Measurements from ENCODE around the gene NHSL2.
A peak's percentile ranks its signal among the peaks of the same experiment; 100 is the strongest.

Gene NHSL2

GRCh38 chrX:72126048-72126415, 215.4 kb downstream of the NHSL2 start:
- peaks cover 33% of the 10 kb centered on the region for H3K27me3 Mint-ChIP-seq
- H3K27ac Mint-ChIP-seq: no peak overlapping the region
- peaks cover 30% of the 10 kb centered on the region for H3K4me1 Mint-ChIP-seq
- no peaks in the 10 kb centered on the region for H3K36me3 Mint-ChIP-seq (ENCODE audit: low read depth)
- no peaks in the 10 kb centered on the region for H3K9me3 Mint-ChIP-seq
- no peak for DNase-seq
- ATAC-seq: no peak
- no peak overlapping the region for H3K4me3 Mint-ChIP-seq

DNA sequence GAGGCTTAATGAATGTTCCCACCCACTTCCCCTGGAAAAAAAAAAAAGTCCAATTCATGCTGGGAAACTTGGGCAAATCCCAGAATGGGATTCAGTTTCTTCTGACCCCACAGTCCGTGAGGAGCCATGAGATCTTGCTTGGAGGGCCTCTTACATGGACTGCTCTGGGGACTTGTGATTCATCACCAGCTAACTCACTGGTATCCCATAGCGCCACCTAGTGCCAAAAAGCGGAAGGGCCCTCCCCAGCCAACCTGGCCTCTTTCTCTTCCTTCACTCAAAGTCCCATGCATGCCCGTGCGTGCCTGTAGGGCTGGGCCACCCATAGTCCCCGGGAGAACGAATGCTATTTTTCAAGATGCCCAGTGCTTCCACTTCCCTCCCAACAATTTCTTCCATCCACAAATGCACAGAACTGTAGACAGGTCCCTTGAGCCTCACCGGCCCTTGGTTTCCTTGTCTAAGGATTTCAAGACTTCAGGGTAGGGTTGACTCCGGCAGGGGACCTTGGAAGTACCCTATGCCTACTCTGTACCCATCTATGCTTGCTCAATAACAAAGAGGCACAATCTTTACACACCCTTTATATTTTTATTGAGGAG, 216.0 kb downstream of the NHSL2 start:
- H3K36me3 Mint-ChIP-seq (ENCODE audit: low read depth): no peaks in the 10 kb centered on the region
- no peak overlapping the region for H3K4me3 Mint-ChIP-seq
- peaks cover 33% of the 10 kb centered on the region for H3K27me3 Mint-ChIP-seq

DNA sequence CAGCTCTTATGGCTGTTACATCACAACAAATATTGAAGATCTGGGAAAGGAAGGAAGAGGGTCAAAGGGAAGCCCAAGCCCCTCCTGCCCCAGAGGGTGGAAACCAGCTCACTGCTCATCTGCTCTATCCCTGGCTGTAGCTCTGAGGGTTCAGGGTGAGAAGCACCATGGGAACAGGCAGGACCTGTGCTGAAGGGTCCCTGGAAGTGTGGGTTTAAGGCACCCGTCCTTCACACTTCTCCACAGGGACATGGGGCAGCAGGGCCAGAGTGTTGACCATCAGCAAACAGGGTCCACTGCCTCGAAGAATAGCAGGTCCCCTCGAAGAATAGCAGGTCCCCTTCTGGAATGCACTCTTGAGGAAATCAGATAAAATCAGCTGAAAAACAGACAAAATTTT, 216.7 kb downstream of the NHSL2 start:
- Mint-ChIP-seq H3K36me3 (ENCODE audit: low read depth) (no peaks in the 10 kb centered on the region), H3K4me1 (peaks cover 21% of the 10 kb centered on the region), H3K27me3 (peaks cover 37% of the 10 kb centered on the region), H3K27ac (no peak overlapping the region), H3K9me3 (no peaks in the 10 kb centered on the region), H3K4me3 (no peak overlapping the region)
- DNase-seq: no peak
- no peak for ATAC-seq

More for the DNA sequence above, 216.0 kb downstream of the NHSL2 start:
- DNase-seq: peak; percentile 82
- H3K9me3 Mint-ChIP-seq: no peaks in the 10 kb centered on the region
- peak; percentile 72 for ATAC-seq
- H3K4me1 Mint-ChIP-seq: peaks cover 24% of the 10 kb centered on the region
- no peak overlapping the region for H3K27ac Mint-ChIP-seq

- Mint-ChIP-seq H3K36me3 (ENCODE audit: low read depth) (no peaks in the 10 kb centered on the region), H3K4me3 (no peak overlapping the region), H3K9me3 (no peaks in the 10 kb centered on the region), H3K4me1 (peaks cover 19% of the 10 kb centered on the region), H3K27me3 (peaks cover 40% of the 10 kb centered on the region), H3K27ac (no peak overlapping the region)
- DNase-seq (no peak), ATAC-seq (no peak)
Observed at GRCh38 chrX:72128183-72128834, 217.7 kb downstream of the NHSL2 start.

DNA sequence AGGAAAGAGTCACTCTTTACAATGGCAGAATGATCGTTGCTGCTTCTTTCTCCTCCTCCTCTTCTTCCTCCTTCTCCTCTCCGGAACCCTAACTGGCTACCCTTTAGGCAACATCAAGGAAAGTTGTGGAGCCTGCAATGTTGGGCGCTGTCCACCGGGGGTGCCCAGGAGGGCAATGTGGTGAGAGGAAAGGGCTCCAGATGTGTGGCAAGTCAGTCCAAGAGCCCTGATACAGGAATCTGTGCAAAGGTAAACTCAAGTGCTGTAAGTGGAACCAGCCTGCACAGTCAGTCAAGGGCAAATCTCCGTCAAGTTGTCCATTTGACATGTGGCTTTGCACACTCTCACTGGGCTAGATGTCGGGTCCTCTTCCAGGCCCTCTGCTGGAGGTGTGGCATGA, 218.2 kb downstream of the NHSL2 start:
- no peaks in the 10 kb centered on the region for H3K9me3 Mint-ChIP-seq
- H3K4me1 Mint-ChIP-seq: peaks cover 18% of the 10 kb centered on the region
- ATAC-seq (peak; percentile 29), DNase-seq (no peak)
- H3K4me3 Mint-ChIP-seq: no peak overlapping the region
- H3K27ac Mint-ChIP-seq: no peak overlapping the region
- no peaks in the 10 kb centered on the region for H3K36me3 Mint-ChIP-seq (ENCODE audit: low read depth)
- H3K27me3 Mint-ChIP-seq: peaks cover 42% of the 10 kb centered on the region

DNA sequence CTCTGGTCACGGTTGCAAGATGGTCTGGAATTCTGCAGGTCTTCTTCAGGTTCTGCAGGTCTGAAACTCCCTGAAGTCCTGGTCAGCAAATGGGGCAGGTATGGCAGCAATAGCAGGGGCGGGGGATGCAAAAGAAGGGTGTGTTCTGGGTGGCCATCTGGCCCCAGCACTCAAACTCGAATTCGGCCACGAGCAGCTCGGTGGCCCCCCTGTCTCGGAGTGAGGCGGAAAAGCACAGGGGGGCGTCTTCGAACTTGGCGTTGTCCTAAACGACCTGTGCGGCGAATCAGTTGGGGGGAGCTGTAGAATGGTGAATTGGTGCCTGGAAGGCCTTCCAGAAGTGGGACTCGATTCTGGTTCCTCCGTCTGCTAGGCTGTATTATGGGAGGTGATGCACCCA, 219.0 kb downstream of the NHSL2 start:
- no peak for DNase-seq
- Mint-ChIP-seq H3K27me3 (peaks cover 41% of the 10 kb centered on the region), H3K4me3 (no peak overlapping the region), H3K36me3 (ENCODE audit: low read depth) (no peaks in the 10 kb centered on the region), H3K9me3 (no peaks in the 10 kb centered on the region), H3K27ac (no peak overlapping the region), H3K4me1 (peaks cover 14% of the 10 kb centered on the region)
- ATAC-seq: no peak

- DNase-seq: no peak
- Mint-ChIP-seq H3K27me3 (peaks cover 43% of the 10 kb centered on the region), H3K9me3 (no peaks in the 10 kb centered on the region), H3K4me3 (no peak overlapping the region), H3K27ac (no peak overlapping the region), H3K36me3 (ENCODE audit: low read depth) (no peaks in the 10 kb centered on the region), H3K4me1 (peaks cover 12% of the 10 kb centered on the region)
- no peak for ATAC-seq
Observed at GRCh38 chrX:72130156-72130761, 219.6 kb downstream of the NHSL2 start.

DNA sequence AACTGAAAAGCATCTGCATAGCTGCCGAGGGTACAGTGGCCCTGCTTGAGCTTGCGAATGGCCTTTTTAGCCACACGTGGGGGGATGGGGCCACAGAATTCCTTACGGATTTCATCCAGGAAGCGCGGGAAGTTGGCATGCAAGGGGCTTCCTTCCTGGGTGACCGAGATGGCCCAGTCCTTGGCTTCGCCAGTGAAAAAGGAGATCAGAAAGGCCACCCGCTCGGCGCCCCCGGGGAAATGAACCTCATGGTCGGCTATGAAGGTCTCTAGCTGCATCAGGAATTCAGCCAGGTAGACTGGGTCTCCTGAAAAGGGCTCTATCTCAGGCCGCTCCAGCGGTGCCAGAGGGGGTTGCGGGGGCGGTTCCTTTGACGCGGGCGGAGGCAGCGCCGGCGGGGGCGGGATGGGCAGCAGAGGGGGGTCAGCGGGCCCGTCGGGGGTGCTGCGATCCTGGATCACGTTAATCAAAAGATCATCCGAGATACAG, 220.2 kb downstream of the NHSL2 start:
- Mint-ChIP-seq H3K4me1 (peaks cover 8% of the 10 kb centered on the region), H3K9me3 (no peaks in the 10 kb centered on the region), H3K27ac (no peak overlapping the region), H3K27me3 (peaks cover 43% of the 10 kb centered on the region), H3K36me3 (ENCODE audit: low read depth) (no peaks in the 10 kb centered on the region), H3K4me3 (no peak overlapping the region)
- DNase-seq: no peak
- no peak for ATAC-seq

DNA sequence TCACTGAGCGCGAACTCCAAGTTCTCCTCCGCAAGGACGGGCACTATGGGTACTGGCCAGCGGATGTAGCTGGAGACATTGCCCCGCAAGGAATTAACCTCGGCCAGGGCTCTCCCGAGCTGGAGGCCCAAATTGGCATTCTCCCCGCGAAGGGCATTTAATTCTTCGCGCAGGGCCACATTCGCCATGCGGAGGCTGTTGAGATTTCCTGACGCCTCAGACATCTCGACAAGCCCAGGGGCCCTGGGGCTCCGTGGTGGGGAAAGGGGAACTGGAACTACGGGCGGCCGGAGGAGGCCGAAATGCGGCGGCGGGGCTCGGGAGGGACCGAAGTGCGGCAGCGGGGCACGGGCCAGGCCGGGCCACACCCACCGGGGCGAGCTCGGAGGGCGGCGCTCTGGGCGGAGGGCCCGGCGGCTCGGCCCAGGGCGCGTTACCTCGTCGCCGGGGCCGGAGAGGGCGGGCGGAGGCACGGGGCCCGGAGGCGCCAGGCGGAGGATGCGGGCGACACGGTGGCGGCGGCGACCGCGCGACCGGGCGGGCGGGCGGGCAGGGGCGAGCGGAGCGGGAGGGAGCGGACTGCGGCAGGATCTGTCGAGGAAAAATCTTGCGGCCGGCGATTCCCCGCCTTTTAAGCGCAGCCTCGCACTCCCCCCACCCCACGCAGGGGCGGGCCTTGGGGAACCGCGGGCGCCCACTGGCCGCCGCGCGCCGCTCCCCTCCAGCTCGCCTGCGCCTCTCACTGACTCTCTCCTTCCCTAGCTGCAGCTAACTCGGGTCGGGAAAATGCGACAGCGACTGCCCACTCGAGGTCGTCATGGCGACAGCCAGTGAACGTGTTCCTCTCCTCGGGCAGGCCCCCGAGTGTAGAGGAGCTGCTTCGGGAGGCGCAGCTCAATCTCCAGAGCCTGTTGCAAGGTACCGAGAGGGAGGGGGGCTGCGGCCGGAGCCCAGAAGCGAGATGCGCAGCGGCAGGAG, 221.0 kb downstream of the NHSL2 start, which contains the start of gene RTL5:
TSS of gene RTL5 (minus strand) at position 599 of the 978 bp plus-strand sequence.
- H3K27ac Mint-ChIP-seq: no peak within 1 kb of the TSS
- H3K4me1 Mint-ChIP-seq: peaks cover 5% of the 10 kb centered on the region
- ATAC-seq (peak; percentile 71), DNase-seq (peak; percentile 57)
- H3K36me3 Mint-ChIP-seq (ENCODE audit: low read depth): no peaks in the 10 kb centered on the region
- peaks cover 43% of the 10 kb centered on the region for H3K27me3 Mint-ChIP-seq
- H3K4me3 Mint-ChIP-seq: peak within 1 kb of the TSS; percentile 57
- no peaks in the 10 kb centered on the region for H3K9me3 Mint-ChIP-seq

DNA sequence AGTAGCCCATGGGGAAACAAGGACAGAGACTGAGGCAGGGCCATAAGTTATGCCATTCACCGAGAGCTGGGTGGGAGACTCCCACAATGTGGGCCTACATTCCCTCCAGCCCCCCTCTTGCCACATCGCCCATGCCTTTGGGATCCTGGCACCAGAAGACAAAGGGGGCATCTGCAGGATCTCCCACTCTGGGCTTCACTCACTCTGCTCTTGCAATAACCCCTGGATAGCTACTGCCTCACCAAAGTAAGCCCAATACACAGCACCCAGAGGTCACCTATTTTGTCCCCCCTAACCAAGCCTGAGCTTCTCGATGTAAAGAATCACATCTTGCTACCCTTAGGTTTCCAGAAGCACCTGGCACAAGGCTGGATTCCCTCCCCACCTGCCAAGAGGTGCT, 221.8 kb downstream of the NHSL2 start:
- Mint-ChIP-seq H3K4me1 (peaks cover 5% of the 10 kb centered on the region), H3K27ac (no peak overlapping the region), H3K27me3 (peaks cover 43% of the 10 kb centered on the region), H3K9me3 (no peaks in the 10 kb centered on the region), H3K36me3 (ENCODE audit: low read depth) (no peaks in the 10 kb centered on the region), H3K4me3 (no peak overlapping the region)
- DNase-seq (no peak), ATAC-seq (no peak)

DNA sequence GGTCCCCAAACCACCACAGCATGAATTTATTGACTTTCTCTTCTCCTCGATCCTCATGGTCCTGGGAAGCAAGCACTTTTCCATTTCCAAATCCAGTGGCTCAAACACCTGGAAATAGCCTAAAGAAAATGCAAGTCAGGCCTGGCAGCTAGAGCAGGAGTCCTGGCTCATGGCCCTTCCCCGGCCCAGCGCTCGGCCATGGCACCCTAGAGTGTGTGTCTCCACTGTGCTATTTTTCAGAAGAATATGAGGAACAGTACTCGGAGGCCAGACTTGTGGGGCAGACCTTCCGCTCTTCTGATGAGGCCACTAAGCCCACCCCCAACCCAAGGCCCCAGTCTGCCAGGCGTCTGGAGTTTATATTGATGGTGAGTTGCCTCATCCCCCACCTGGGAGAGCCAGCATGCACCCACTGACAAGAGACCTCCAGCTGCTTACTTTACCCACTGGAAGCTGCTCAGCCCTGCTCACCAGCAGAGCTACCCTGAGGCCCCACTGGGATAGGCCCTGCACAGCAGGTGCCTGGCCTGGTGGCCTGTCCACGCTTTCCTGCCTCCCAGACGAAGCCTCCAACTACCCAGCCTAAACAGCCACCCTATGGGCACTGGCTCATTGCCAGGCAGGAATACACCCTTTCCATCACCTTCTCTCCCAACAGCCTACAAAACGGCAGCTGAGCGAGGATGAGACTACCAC, 223.4 kb downstream of the NHSL2 start:
- no peak for DNase-seq
- ATAC-seq: no peak
- Mint-ChIP-seq H3K4me3 (no peak overlapping the region), H3K4me1 (peaks cover 5% of the 10 kb centered on the region), H3K27me3 (peaks cover 35% of the 10 kb centered on the region), H3K27ac (no peak overlapping the region), H3K36me3 (ENCODE audit: low read depth) (no peaks in the 10 kb centered on the region), H3K9me3 (no peaks in the 10 kb centered on the region)

DNA sequence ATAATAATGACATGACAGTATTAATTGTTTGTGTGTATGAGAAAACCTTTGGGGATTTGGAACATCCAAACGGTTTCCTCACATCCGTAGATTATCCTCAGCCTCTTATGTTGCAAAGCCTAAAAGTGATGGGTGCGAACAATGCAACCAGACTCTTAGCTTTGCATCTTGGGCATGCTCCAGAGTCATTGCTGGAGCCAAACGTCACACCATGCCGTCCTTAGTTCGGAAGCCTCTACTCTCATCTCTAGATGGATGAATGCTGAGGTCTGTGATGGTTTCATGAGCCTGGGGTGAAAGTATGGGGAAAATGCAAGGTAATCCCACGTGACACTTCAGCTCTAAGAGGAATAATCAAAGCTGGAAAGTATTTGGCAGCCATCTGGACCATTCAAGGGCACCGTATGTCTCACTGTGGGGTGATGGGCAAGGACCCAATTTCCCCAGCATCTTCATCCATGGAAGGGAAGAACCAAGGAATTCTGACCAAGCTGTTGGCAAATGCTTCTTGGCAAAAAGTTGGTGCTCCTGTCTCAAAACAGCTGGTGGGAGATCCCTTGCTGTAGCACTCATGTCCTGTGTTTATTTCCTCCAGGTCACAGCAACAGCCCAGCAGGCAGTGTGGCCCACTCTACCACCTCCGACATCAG, 227.3 kb downstream of the NHSL2 start:
- Mint-ChIP-seq H3K9me3 (no peaks in the 10 kb centered on the region), H3K27me3 (peaks cover 13% of the 10 kb centered on the region)
- no peak for DNase-seq

GRCh38 chrX:72139538-72139937, 228.9 kb downstream of the NHSL2 start:
- Mint-ChIP-seq H3K9me3 (no peaks in the 10 kb centered on the region), H3K27me3 (peaks cover 7% of the 10 kb centered on the region), H3K4me1 (peaks cover 21% of the 10 kb centered on the region), H3K27ac (no peak overlapping the region), H3K4me3 (no peak overlapping the region), H3K36me3 (ENCODE audit: low read depth) (no peaks in the 10 kb centered on the region)
- no peak for DNase-seq
- ATAC-seq: no peak

More for the DNA sequence above, 227.3 kb downstream of the NHSL2 start:
- Mint-ChIP-seq H3K4me1 (peaks cover 9% of the 10 kb centered on the region), H3K36me3 (ENCODE audit: low read depth) (no peaks in the 10 kb centered on the region), H3K27ac (no peak overlapping the region), H3K4me3 (no peak overlapping the region)
- ATAC-seq: no peak
